H9 (cell line): ENCODE measurements around the gene TMTC2. TPM values are rescaled to one million over a fixed set of nuclear protein-coding genes. Genes with fewer than 3 reads are reported as not detected.

Experiments used
- DNase-seq: peaks from one replicate; pipeline ENCODE4 v3.0.0-alpha.2; 2017
- H2AFZ ChIP-seq: one replicate; pipeline ENCODE4 v1.6.1; 2013; ENCODE audit warnings: mild to moderate bottlenecking, low read length, control low read depth, moderate library complexity
- H2AK5ac ChIP-seq: 2 replicates; pipeline ENCODE4 v1.6.1; 2013; ENCODE audit warnings: low read length, control low read depth, mixed read lengths; ENCODE audit not compliant: insufficient read length
- H2BK120ac ChIP-seq: one replicate; pipeline ENCODE4 v1.6.1; 2013; ENCODE audit warnings: low read depth, mild to moderate bottlenecking, low read length, control low read depth, inconsistent platforms; ENCODE audit not compliant: poor library complexity, severe bottlenecking
- H2BK12ac ChIP-seq: 2 replicates; pipeline ENCODE4 v1.6.1; 2013; ENCODE audit warnings: low read length, control low read depth, mixed read lengths, low read depth; ENCODE audit not compliant: insufficient read length
- H2BK15ac ChIP-seq: 2 replicates; pipeline ENCODE4 v1.6.1; 2013; ENCODE audit warnings: low read depth, low read length, control low read depth
- H2BK20ac ChIP-seq: one replicate; pipeline ENCODE4 v1.6.1; 2013; ENCODE audit warnings: low read depth, mild to moderate bottlenecking, low read length, control low read depth, inconsistent platforms; ENCODE audit not compliant: poor library complexity, severe bottlenecking
- H2BK5ac ChIP-seq: 2 replicates; pipeline ENCODE4 v1.6.1; 2013; ENCODE audit warnings: low read length, control low read depth, mixed read lengths; ENCODE audit not compliant: insufficient read length
- H3K14ac ChIP-seq: 2 replicates; pipeline ENCODE4 v1.6.1; 2013; ENCODE audit warnings: low read length, control low read depth; ENCODE audit not compliant: insufficient read depth
- H3K18ac ChIP-seq: 2 replicates; pipeline ENCODE4 v1.6.1; 2013; ENCODE audit warnings: low read depth, mild to moderate bottlenecking, mixed read lengths, low read length, control low read depth; ENCODE audit not compliant: insufficient read length
- H3K23ac ChIP-seq: 2 replicates; pipeline ENCODE4 v1.6.1; 2013; ENCODE audit warnings: low read length, control low read depth, mixed read lengths, low read depth; ENCODE audit not compliant: insufficient read length
- H3K23me2 ChIP-seq: 2 replicates; pipeline ENCODE4 v1.6.1; 2013; ENCODE audit warnings: low read depth, mild to moderate bottlenecking, mixed read lengths, low read length, control low read depth; ENCODE audit not compliant: insufficient read length, poor library complexity, severe bottlenecking
- H3K27ac ChIP-seq: 2 replicates; pipeline ENCODE4 v1.5.1; 2013; ENCODE audit warnings: low read length, control low read depth, mixed read lengths, low read depth; ENCODE audit not compliant: insufficient read length
- H3K27me3 ChIP-seq: 2 replicates; pipeline ENCODE4 v1.6.1; 2013; ENCODE audit warnings: low read length, control low read depth, inconsistent platforms; ENCODE audit not compliant: insufficient read depth
- H3K4ac ChIP-seq: 2 replicates; pipeline ENCODE4 v1.6.1; 2013; ENCODE audit warnings: low read depth, mild to moderate bottlenecking, control low read depth, inconsistent platforms, low read length, moderate library complexity
- H3K4me1 ChIP-seq: 2 replicates; pipeline ENCODE4 v1.6.1; 2013; ENCODE audit warnings: low read length, control low read depth, inconsistent platforms; ENCODE audit not compliant: insufficient read depth
- H3K4me2 ChIP-seq: 2 replicates; pipeline ENCODE4 v1.6.1; 2013; ENCODE audit warnings: low read length, control low read depth, mixed read lengths; ENCODE audit not compliant: insufficient read length, insufficient read depth
- H3K56ac ChIP-seq: 2 replicates; pipeline ENCODE4 v1.6.1; 2013; ENCODE audit warnings: low read depth, mild to moderate bottlenecking, mixed read lengths, low read length, control low read depth; ENCODE audit not compliant: insufficient read length
- H3K79me1 ChIP-seq: 2 replicates; pipeline ENCODE4 v1.6.1; 2013; ENCODE audit warnings: low read depth, mild to moderate bottlenecking, moderate library complexity, low read length, control low read depth, inconsistent platforms; ENCODE audit not compliant: insufficient read depth, poor library complexity, severe bottlenecking
- H3K79me2 ChIP-seq: 2 replicates; pipeline ENCODE4 v1.6.1; 2013; ENCODE audit warnings: low read length, control low read depth, inconsistent platforms; ENCODE audit not compliant: insufficient read depth
- H3K9ac ChIP-seq: 2 replicates; pipeline ENCODE4 v1.6.1; 2013; ENCODE audit warnings: low read length, control low read depth, mixed read lengths; ENCODE audit not compliant: insufficient read length; ENCODE audit errors: extremely low read depth
- H3K9me3 ChIP-seq: one replicate; pipeline ENCODE4 v1.6.1; 2013; ENCODE audit warnings: low read depth, low read length, inconsistent platforms; ENCODE audit not compliant: control insufficient read depth
- H3T11ph ChIP-seq: one replicate; pipeline ENCODE4 v1.6.1; 2013; ENCODE audit warnings: mild to moderate bottlenecking, low read length, control low read depth, inconsistent platforms
- H4K20me1 ChIP-seq: one replicate; pipeline ENCODE4 v1.6.1; 2013; ENCODE audit not compliant: control insufficient read depth, insufficient read length, insufficient read depth
- H4K5ac ChIP-seq: 2 replicates; pipeline ENCODE4 v1.6.1; 2013; ENCODE audit warnings: low read depth, mild to moderate bottlenecking, mixed read lengths, low read length, control low read depth; ENCODE audit not compliant: insufficient read length
- H4K8ac ChIP-seq: replicated peaks from 2 replicates; pipeline ENCODE4 v1.6.1; 2013; ENCODE audit warnings: low read length, control low read depth, mixed read lengths, low read depth; ENCODE audit not compliant: insufficient read length
- H4K91ac ChIP-seq: 2 replicates; pipeline ENCODE4 v1.6.1; 2013; ENCODE audit warnings: low read depth, mild to moderate bottlenecking, moderate library complexity, mixed read lengths, low read length, control low read depth; ENCODE audit not compliant: insufficient read length
- H3K27ac Mint-ChIP-seq, 3 experiments: 2 replicates in 2 of 3; 3 replicates in 1 of 3; pipeline ENCODE4 v1.8.0; 2020 to 2021; ENCODE audit warnings: mixed read lengths in 3 of 3, mild to moderate bottlenecking in 1 of 3, moderate library complexity in 1 of 3
- H3K27me3 Mint-ChIP-seq: 2 replicates; pipeline ENCODE4 v1.8.0; 2021; ENCODE audit warnings: low read depth, mild to moderate bottlenecking, moderate library complexity, mixed read lengths
- H3K36me3 Mint-ChIP-seq, 3 experiments: 2 replicates in 2 of 3; 3 replicates in 1 of 3; pipeline ENCODE4 v1.8.0; 2020 to 2021; ENCODE audit warnings: low read depth in 3 of 3, mixed read lengths in 3 of 3; ENCODE audit not compliant: insufficient read depth in 1 of 3
- H3K4me1 Mint-ChIP-seq, 2 experiments: 2 replicates each; pipeline ENCODE4 v1.8.0; 2020; ENCODE audit warnings: mixed read lengths in 2 of 2
- H3K4me3 Mint-ChIP-seq, 2 experiments: 2 replicates in 1 of 2; 3 replicates in 1 of 2; pipeline ENCODE4 v1.8.0; 2020 to 2021; ENCODE audit warnings: mild to moderate bottlenecking in 2 of 2, mixed read lengths in 2 of 2, moderate library complexity in 1 of 2
- H3K9me3 Mint-ChIP-seq, 2 experiments: 2 replicates in 1 of 2; 3 replicates in 1 of 2; pipeline ENCODE4 v1.8.0; 2020; ENCODE audit warnings: mild to moderate bottlenecking in 2 of 2, mixed read lengths in 2 of 2, moderate library complexity in 1 of 2
- WGBS: extraction: QIAGEN DNeasy Blood & Tissue Kit; methylation state at CpG from one replicate; pipeline ENCODE4 v1.1.7; 2013; ENCODE audit warnings: missing lambda C conversion rate, low lambda C conversion rate, mixed read lengths; ENCODE audit not compliant: insufficient read length; ENCODE audit errors: extremely low coverage; 5-methylcytosine and 5-hydroxymethylcytosine counted together
- total RNA-seq: library from RNA; stranded (reverse); gene quantifications from 2 replicates; pipeline ENCODE4 v1.2.1, GENCODE V29; 2021
- TF ChIP-seq, protein P1 (sequence below): fragments of 200-600 bp; sonication (generic); conservative IDR thresholded peaks from 3 replicates; pipeline ENCODE4 v1.8.0; 2021; ENCODE audit warnings: antibody characterized with exemption, mild to moderate bottlenecking

Gene TMTC2
- total RNA-seq, 1 experiment from 2014 or later, result 3.1 TPM

DNA sequence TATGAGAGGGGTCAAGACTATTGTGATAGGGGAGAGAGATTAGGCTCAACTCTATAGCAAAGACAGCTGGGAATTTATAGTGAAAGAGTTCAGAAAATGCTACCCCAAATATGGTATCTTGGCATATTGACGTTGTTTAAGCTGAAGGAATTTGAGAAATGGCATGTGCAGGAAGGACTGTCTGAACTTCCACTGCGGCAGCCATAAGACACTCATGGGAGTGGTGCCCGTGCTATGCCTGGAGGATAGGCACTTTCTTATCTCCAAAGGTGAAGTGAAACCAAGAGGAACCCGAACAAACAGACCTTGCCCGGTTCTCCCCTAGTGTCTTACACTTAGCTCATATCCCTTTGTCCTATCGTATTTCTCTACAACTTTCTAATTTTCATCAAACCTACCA is 390.3 kb downstream of the TMTC2 start:
- no peak overlapping the region for H3K14ac ChIP-seq
- no peaks in the 10 kb centered on the region for H3K9me3 ChIP-seq
- no peak overlapping the region for H3K4me2 ChIP-seq
- no peak overlapping the region for H3K18ac ChIP-seq
- TF ChIP-seq, protein P1, sequence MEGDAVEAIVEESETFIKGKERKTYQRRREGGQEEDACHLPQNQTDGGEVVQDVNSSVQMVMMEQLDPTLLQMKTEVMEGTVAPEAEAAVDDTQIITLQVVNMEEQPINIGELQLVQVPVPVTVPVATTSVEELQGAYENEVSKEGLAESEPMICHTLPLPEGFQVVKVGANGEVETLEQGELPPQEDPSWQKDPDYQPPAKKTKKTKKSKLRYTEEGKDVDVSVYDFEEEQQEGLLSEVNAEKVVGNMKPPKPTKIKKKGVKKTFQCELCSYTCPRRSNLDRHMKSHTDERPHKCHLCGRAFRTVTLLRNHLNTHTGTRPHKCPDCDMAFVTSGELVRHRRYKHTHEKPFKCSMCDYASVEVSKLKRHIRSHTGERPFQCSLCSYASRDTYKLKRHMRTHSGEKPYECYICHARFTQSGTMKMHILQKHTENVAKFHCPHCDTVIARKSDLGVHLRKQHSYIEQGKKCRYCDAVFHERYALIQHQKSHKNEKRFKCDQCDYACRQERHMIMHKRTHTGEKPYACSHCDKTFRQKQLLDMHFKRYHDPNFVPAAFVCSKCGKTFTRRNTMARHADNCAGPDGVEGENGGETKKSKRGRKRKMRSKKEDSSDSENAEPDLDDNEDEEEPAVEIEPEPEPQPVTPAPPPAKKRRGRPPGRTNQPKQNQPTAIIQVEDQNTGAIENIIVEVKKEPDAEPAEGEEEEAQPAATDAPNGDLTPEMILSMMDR, result no peak
- no peak overlapping the region for H2BK12ac ChIP-seq
- no peaks in the 10 kb centered on the region; the same call in 1 of the 2 replicates for H3K4me1 ChIP-seq
- no peak overlapping the region for H2BK120ac ChIP-seq
- H3K9me3 Mint-ChIP-seq, result peaks cover 3 to 9% of the 10 kb centered on the region in 2 experiments; a peak in 4 of 5 replicates
- no peaks in the 10 kb centered on the region; the same call in 1 of the 2 replicates for H3K27me3 Mint-ChIP-seq
- peaks cover 9 to 10% of the 10 kb centered on the region in 2 experiments for H3K4me1 Mint-ChIP-seq
- no peak overlapping the region for H2AFZ ChIP-seq
- no peaks in the 10 kb centered on the region for H4K20me1 ChIP-seq
- H4K5ac ChIP-seq, result no peak overlapping the region
- no peak overlapping the region for H4K91ac ChIP-seq
- no peak overlapping the region for H3K9ac ChIP-seq
- no peak overlapping the region for H3K27ac Mint-ChIP-seq
- no peak for DNase-seq
- H2BK15ac ChIP-seq, result no peak overlapping the region
- H3K79me1 ChIP-seq, result no peaks in the 10 kb centered on the region
- H3K23ac ChIP-seq, result no peak overlapping the region
- H3T11ph ChIP-seq, result no peak overlapping the region
- no peak overlapping the region for H3K4me3 Mint-ChIP-seq
- no peak overlapping the region for H2AK5ac ChIP-seq
- no peak overlapping the region for H3K27ac ChIP-seq
- H3K56ac ChIP-seq, result no peak overlapping the region
- H3K27me3 ChIP-seq, result no peaks in the 10 kb centered on the region
- H2BK5ac ChIP-seq, result no peak overlapping the region
- H3K23me2 ChIP-seq, result no peaks in the 10 kb centered on the region
- WGBS, result no CpG with 5 or more reads among the region's 6 CpGs
- no peaks in the 10 kb centered on the region for H3K79me2 ChIP-seq
- no peak overlapping the region for H3K4ac ChIP-seq
- no peak overlapping the region for H2BK20ac ChIP-seq
- peaks cover 0 to 17% (median 7%) of the 10 kb centered on the region in 3 experiments; a peak in 5 of 7 replicates for H3K36me3 Mint-ChIP-seq
- H4K8ac ChIP-seq, result no peak overlapping the region
